Measurements from ENCODE around the gene LCN6. TPM values are rescaled to one million over a fixed set of nuclear protein-coding genes. Genes with fewer than 3 reads are reported as not detected.
A peak's percentile ranks its signal among the peaks of the same experiment; 100 is the strongest.

Gene LCN6
- total and polyA plus RNA-seq, 11 donors, result 0.81 to 101 (median 18.4) TPM

- 15 to 19% (median 16%) methylated on average over 18 of the region's 18 CpGs for WGBS, 4 donors
- no peaks in the 10 kb centered on the region for H3K27me3 ChIP-seq
- peak overlapping the region; percentile 16 to 89 (median 80) for H3K27ac ChIP-seq
- peak in 2 of 4 donors; percentile 15 to 40 for ATAC-seq
- TF ChIP-seq CTCF (IDR thresholded peaks at IDR 0.05) (peak in 9 of 12 donors; percentile 18 to 56 (median 35)), POLR2A (IDR thresholded peaks at IDR 0.05) (no peak)
- H3K4me1 ChIP-seq, result peaks cover 13 to 73% (median 46%) of the 10 kb centered on the region in 12 donors
- intact Hi-C loops (cut with DNase I), result loop anchor here in 3 of 10 donors (5.0 kb wide), 1 partner anchor 39 kb away; the partner anchor contains the start of gene AGPAT2 (in 3 of the 3)
- no peaks in the 10 kb centered on the region for H3K9me3 ChIP-seq
- peaks cover 3 to 52% (median 49%) of the 10 kb centered on the region in 9 donors for H3K36me3 ChIP-seq
- DNase-seq, result no peak
- peak overlapping the region; percentile 68 to 96 (median 83) for H3K4me3 ChIP-seq
These were observed 21.6 kb downstream of the LCN6 start for GRCh38 chr9:136726631-136727191.

GRCh38 chr9:136726118-136726517 is 22.2 kb downstream of the LCN6 start:
- TF ChIP-seq POLR2A (IDR thresholded peaks at IDR 0.05), result no peak
- TF ChIP-seq CTCF (IDR thresholded peaks at IDR 0.05), result no peak
- intact Hi-C loops (cut with DNase I), result loop anchor here in 3 of 10 donors (5.0 kb wide), 1 partner anchor 39 kb away; the partner anchor contains the start of gene AGPAT2 (in 3 of the 3)
- no peak for DNase-seq
- Histone ChIP-seq H3K36me3 (peaks cover 3 to 57% (median 49%) of the 10 kb centered on the region in 9 donors), H3K4me1 (peaks cover 13 to 79% (median 52%) of the 10 kb centered on the region in 12 donors), H3K27ac (peak overlapping the region in 11 of 12 donors; percentile 27 to 89 (median 79)), H3K4me3 (peak overlapping the region in 11 of 12 donors; percentile 68 to 96 (median 83)), H3K27me3 (no peaks in the 10 kb centered on the region), H3K9me3 (no peaks in the 10 kb centered on the region)
- WGBS, 4 donors, result 38 to 57% (median 45%) methylated on average over 12 to 16 of the region's 16 CpGs
- peak in 1 of 4 donors; percentile 3 for ATAC-seq

GRCh38 chr9:136725612-136726011 is 22.7 kb downstream of the LCN6 start:
- ATAC-seq (no peak), DNase-seq (no peak)
- Histone ChIP-seq H3K27ac (peak overlapping the region in 6 of 12 donors; percentile 27 to 88 (median 74)), H3K36me3 (peaks cover 3 to 59% (median 49%) of the 10 kb centered on the region in 9 donors), H3K9me3 (no peaks in the 10 kb centered on the region), H3K4me3 (peak overlapping the region in 11 of 12 donors; percentile 2 to 96 (median 83)), H3K27me3 (no peaks in the 10 kb centered on the region), H3K4me1 (peaks cover 15 to 84% (median 57%) of the 10 kb centered on the region in 12 donors)
- 58 to 71% (median 63%) methylated on average over 10 of the region's 10 CpGs for WGBS, 4 donors
- no peak for TF ChIP-seq POLR2A (IDR thresholded peaks at IDR 0.05)
- TF ChIP-seq CTCF (IDR thresholded peaks at IDR 0.05), result no peak
- intact Hi-C loops (cut with DNase I), result loop anchor here in 3 of 10 donors (5.0 kb wide), 1 partner anchor 38 kb away; the partner anchor contains the start of gene AGPAT2 (in 3 of the 3)

- H3K27ac ChIP-seq, result no peak overlapping the region
- H3K4me3 ChIP-seq, result no peak overlapping the region
- H3K27me3 ChIP-seq, result no peaks in the 10 kb centered on the region
- no peak for ATAC-seq
- H3K9me3 ChIP-seq, result no peaks in the 10 kb centered on the region
- WGBS, 4 donors, result 68 to 80% (median 73%) methylated on average over 7 of the region's 7 CpGs
- DNase-seq, result no peak
- H3K4me1 ChIP-seq, result peaks cover 16 to 92% (median 64%) of the 10 kb centered on the region in 12 donors
- TF ChIP-seq POLR2A (IDR thresholded peaks at IDR 0.05), result no peak
- intact Hi-C loops (cut with DNase I), result loop anchor here in 3 of 10 donors (5.0 kb wide), 1 partner anchor 37 kb away; the partner anchor contains the start of gene AGPAT2 (in 3 of the 3)
- peaks cover 3 to 59% (median 49%) of the 10 kb centered on the region in 9 donors for H3K36me3 ChIP-seq
These were observed 23.6 kb downstream of the LCN6 start for GRCh38 chr9:136724772-136725171.
